LNCaP clone FGC (cell line): ENCODE data around the gene KCNQ1.

Experiments
- DNase-seq: peaks from one replicate; pipeline ENCODE4 v3.0.0-alpha.2; 2011; ENCODE audit warnings: low read depth
- H3K4me3 ChIP-seq: 2 replicates; pipeline ENCODE4 v1.5.1; 2011; ENCODE audit warnings: mild to moderate bottlenecking, low read depth, low read length, control low read depth
- CTCF ChIP-seq: IDR thresholded peaks from 2 replicates; pipeline ENCODE4 v1.5.1; 2012; ENCODE audit warnings: mild to moderate bottlenecking; ENCODE audit not compliant: control insufficient read depth, insufficient read depth; ENCODE audit errors: extremely low read depth

The KCNQ1 gene

GRCh38 chr11:2767801-2768200 is 323.0 kb downstream of the KCNQ1 start:
- H3K4me3 ChIP-seq: no peak overlapping the region
- DNase-seq: no peak
- no peak for TF ChIP-seq CTCF

GRCh38 chr11:2768471-2769408 is 323.9 kb downstream of the KCNQ1 start:
- DNase-seq: no peak
- TF ChIP-seq CTCF: no peak
- no peak overlapping the region for H3K4me3 ChIP-seq

- H3K4me3 ChIP-seq: no peak overlapping the region
- no peak for DNase-seq
- TF ChIP-seq CTCF: no peak
Observed at GRCh38 chr11:2769409-2770095, 324.7 kb downstream of the KCNQ1 start.

DNA sequence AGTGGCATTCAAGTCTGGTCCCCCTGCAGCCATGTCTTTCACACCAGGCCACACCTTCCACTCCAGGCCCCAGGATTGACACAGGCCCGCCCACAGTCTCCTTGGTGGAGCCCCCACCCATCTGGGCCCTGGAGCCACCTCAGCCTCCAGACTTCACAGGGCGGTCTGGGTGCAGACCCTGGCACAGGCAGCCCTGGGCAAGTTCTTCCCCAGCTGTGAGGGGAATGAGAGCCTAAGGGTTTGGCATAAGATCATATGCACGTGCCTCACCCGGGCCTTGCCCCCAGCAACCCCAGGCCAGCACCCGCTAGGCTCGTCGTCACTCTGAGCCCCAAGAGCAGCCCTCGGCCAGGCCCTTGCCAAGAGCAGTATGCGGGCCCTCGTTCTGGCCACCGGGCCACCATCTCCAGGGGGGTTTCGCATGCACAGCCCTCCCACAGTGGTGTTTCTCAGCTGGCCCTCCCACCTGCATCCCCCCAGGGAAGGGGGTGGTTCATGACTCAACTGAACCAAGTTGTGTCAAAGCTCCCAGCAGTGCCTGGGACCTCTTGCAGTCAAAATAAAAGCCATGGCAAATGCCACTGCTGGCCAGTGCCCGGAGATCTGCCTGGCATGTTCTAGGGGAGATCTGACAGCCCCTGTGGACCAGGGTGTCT is 325.4 kb downstream of the KCNQ1 start:
- DNase-seq: no peak
- H3K4me3 ChIP-seq: no peak overlapping the region
- TF ChIP-seq CTCF: no peak

DNA sequence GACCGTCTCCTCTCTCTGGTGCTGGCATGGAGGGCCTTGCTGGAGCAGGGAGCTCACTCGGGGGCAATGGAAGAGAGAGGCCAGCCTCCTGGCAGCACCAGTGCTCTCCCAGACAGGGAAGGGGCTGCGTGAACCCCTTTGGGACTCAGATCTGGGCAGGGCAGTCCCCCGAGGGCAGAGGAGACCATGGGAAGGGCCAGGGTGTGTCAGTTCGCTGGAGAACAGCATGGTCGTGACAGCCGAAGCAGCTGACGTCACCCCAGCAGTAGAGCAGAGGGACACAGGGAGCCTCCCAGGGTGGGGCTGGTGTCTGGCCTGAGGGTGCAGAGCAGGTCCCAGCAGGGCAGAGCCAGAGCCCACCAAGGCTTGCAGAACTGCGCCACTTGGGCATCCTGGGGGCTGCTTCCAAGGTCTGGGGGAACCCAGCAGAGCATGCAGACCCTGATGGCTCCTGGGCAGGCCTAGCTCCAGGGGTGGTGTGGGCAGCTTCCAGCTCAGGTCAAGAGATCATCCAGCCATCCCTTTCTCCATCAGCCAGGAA is 326.0 kb downstream of the KCNQ1 start:
- no peak for DNase-seq
- H3K4me3 ChIP-seq: no peak overlapping the region
- no peak for TF ChIP-seq CTCF

DNA sequence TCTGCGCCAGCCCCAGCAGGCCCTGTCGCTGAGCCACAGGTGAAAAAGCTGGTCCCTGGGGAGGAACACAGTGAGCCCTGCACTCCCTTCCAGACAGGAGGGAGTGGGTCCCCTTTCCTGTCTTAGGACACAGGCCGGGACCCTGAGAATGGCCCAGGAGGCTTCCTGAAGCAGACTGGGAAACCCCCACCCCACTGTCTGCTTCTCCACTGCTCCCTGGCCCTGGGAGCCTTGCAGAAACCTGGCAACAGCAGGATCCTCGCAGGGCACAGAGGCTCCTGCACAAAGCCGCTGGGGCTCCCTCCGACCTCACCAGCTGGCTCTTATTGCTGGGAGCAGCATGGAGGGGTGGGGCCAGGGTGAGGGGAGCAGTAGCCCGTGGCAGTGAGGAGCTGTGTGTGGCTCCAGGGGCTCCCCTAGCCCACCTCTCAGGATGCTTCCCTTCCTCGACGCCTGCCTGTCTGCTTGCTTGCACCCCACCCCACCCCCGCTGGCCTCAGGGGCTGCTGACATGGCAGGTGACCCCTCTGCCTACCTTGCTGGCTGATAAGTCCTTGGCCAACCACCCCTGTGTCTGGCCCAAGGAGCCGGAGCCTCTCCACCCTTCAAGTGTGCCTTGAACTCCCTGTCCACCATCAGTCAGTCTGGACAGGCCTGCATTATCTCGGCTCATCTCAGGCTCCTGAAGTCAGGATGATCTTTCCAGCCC is 327.1 kb downstream of the KCNQ1 start:
- H3K4me3 ChIP-seq: no peak overlapping the region
- DNase-seq: no peak

More for the DNA sequence above, 327.1 kb downstream of the KCNQ1 start:
- no peak for TF ChIP-seq CTCF
